AG04449 (cell line): Measurements from ENCODE around the gene RPRD1A.

Experiments
- CTCF ChIA-PET: fragments of 350-600 bp; formaldehyde crosslinking; extraction: SDS; loops from one replicate; lab custom pipeline; 2021; ENCODE audit warnings: antibody characterized with exemption; lab: Yijun Ruan, JAX
- POLR2A ChIA-PET: fragments of 400-600, 350-600 bp; formaldehyde crosslinking; extraction: SDS; loops from one replicate; lab custom pipeline; 2020; ENCODE audit warnings: antibody characterized with exemption, inconsistent platforms; lab: Yijun Ruan, JAX
- DNase-seq: peaks from one replicate; pipeline ENCODE4 v3.0.0-alpha.2; 2010; ENCODE audit warnings: low read depth, low spot score
- H3K4me3 ChIP-seq: 2 replicates; pipeline ENCODE4 v1.5.1; 2011; ENCODE audit warnings: low read depth, mild to moderate bottlenecking, control low read depth, low read length
- CTCF ChIP-seq: IDR thresholded peaks from one replicate; pipeline ENCODE4 v1.5.1; 2011; ENCODE audit warnings: mild to moderate bottlenecking, moderate library complexity, low read length, control low read depth, inconsistent platforms; ENCODE audit not compliant: insufficient read depth; ENCODE audit errors: missing control alignments

The RPRD1A gene

GRCh38 chr18:36108601-36109000, 41.2 kb upstream of the RPRD1A start:
- no peak for TF ChIP-seq CTCF

GRCh38 chr18:36108196-36108595, 40.8 kb upstream of the RPRD1A start:
- CTCF ChIA-PET: interaction anchor here (1.0 to 1.3 kb wide), 5 partner anchors 11 to 90 kb away, joined by 3 to 4 read pairs (median 4); partner anchors contain the start of gene SLC39A6
- POLR2A ChIA-PET: no interaction called here

More at GRCh38 chr18:36108601-36109000, 41.2 kb upstream of the RPRD1A start:
- DNase-seq: no peak
- CTCF ChIA-PET: interaction anchor here (1.0 to 1.2 kb wide), 2 partner anchors 11 to 91 kb away, joined by 4 read pairs; no protein-coding TSS in a partner anchor
- POLR2A ChIA-PET: no interaction called here
- no peak overlapping the region for H3K4me3 ChIP-seq

GRCh38 chr18:36107477-36107876, 40.1 kb upstream of the RPRD1A start:
- CTCF ChIA-PET: interaction anchor here (1.0 to 1.3 kb wide), 3 partner anchors 12 to 22 kb away, joined by 3 to 4 read pairs (median 3); partner anchors contain the start of gene SLC39A6
- DNase-seq: no peak
- POLR2A ChIA-PET: no interaction called here
- TF ChIP-seq CTCF: no peak
- no peak overlapping the region for H3K4me3 ChIP-seq

More at GRCh38 chr18:36108196-36108595, 40.8 kb upstream of the RPRD1A start:
- no peak overlapping the region for H3K4me3 ChIP-seq
- TF ChIP-seq CTCF: no peak
- no peak for DNase-seq

- no peak overlapping the region for H3K4me3 ChIP-seq
- TF ChIP-seq CTCF: no peak
- POLR2A ChIA-PET: no interaction called here
- DNase-seq: no peak
- CTCF ChIA-PET: interaction anchor here (1.1 kb wide), 1 partner anchor 20 kb away, joined by 3 read pairs; no protein-coding TSS in a partner anchor
Observed at GRCh38 chr18:36104749-36105148, 37.4 kb upstream of the RPRD1A start.

GRCh38 chr18:36101943-36102342, 34.6 kb upstream of the RPRD1A start:
- ChIA-PET CTCF (interaction anchor here (9.9 kb wide), 1 partner anchor 181 kb away, joined by 289 read pairs; no protein-coding TSS in a partner anchor), POLR2A (no interaction called here)
- no peak for DNase-seq
- no peak overlapping the region for H3K4me3 ChIP-seq
- TF ChIP-seq CTCF: no peak

GRCh38 chr18:36099311-36099710, 32.0 kb upstream of the RPRD1A start:
- CTCF ChIA-PET: interaction anchor here (1.4 to 9.9 kb wide), 4 partner anchors 10 to 589 kb away, joined by 3 to 289 read pairs (median 4); no protein-coding TSS in a partner anchor
- no peak overlapping the region for H3K4me3 ChIP-seq
- POLR2A ChIA-PET: no interaction called here
- TF ChIP-seq CTCF: no peak
- no peak for DNase-seq
